Right lobe of liver (tissue), 6 donors: ENCODE results near the gene GRM3. TPM values are rescaled to one million over a fixed set of nuclear protein-coding genes. Genes with fewer than 3 reads are reported as not detected.
"Not testable (repeated sequence)": the region's sequence is repeated elsewhere in the genome, so short reads cannot be mapped to it uniquely, and the experiment has no call there.

Experiments used
- ATAC-seq, 4 donors: fragments of 200-7000 bp; cut with Tn5 transposase; one replicate each; pipeline ENCODE4 v1.9.1; 2020; ENCODE audit warnings: mild to moderate bottlenecking in 4 of 4, moderate library complexity in 4 of 4
- DNase-seq, 3 donors: peaks; one replicate each; pipeline ENCODE4 v3.0.0-alpha.2; 2020
- H3K27ac ChIP-seq, 3 donors: fragments of 200-600 bp; one replicate each; pipeline ENCODE4 v1.8.0; 2022
- H3K27me3 ChIP-seq, 2 donors: fragments of 200-600 bp; one replicate each; pipeline ENCODE4 v1.8.0; 2022
- H3K36me3 ChIP-seq, 4 donors: fragments of 200-600 bp; sonication (generic) in 1 of 4; one replicate each; pipeline versions ENCODE4 v1.5.1 to v1.8.0; 2017 to 2022; ENCODE audit warnings: control low read depth in 1 of 4
- H3K4me1 ChIP-seq, 4 donors: fragments of 200-600 bp; sonication (generic) in 1 of 4; one replicate each; pipeline versions ENCODE4 v1.5.1 to v1.8.0; 2017 to 2022; ENCODE audit warnings: control low read depth in 1 of 4
- H3K4me3 ChIP-seq, 3 donors: fragments of 200-600 bp; one replicate each; pipeline ENCODE4 v1.8.0; 2022
- H3K9me3 ChIP-seq, 4 donors: fragments of 200-600 bp; sonication (generic) in 1 of 4; one replicate each; pipeline versions ENCODE4 v1.5.1 to v1.8.0; 2017 to 2022; ENCODE audit warnings: control low read depth in 1 of 4
- CTCF ChIP-seq, 4 donors: fragments of 200-600 bp in 3 of 4; fragments of 450-650 bp in 1 of 4; IDR thresholded peaks; one replicate each; pipeline versions ENCODE4 v1.5.1 to v1.8.0; 2016 to 2022; ENCODE audit warnings: antibody characterized with exemption in 4 of 4, mild to moderate bottlenecking in 2 of 4
- POLR2A ChIP-seq: fragments of 450-650 bp; IDR thresholded peaks from one replicate; pipeline ENCODE4 v1.6.1; 2017; ENCODE audit warnings: antibody characterized with exemption, mild to moderate bottlenecking
- WGBS: methylation state at CpG from one replicate; pipeline ENCODE4 v1.1.6; 2018; ENCODE audit warnings: low coverage, low lambda C conversion rate; ENCODE audit not compliant: insufficient coverage; ENCODE audit errors: missing lambda C conversion rate; 5-methylcytosine and 5-hydroxymethylcytosine counted together
- intact Hi-C, 2 donors: fragments of 100-400 bp; cut with DNase I; formaldehyde crosslinking; loops; one replicate each; pipeline versions ENCODE4 v1.11.2 to v1.14.1; 2022
- long read RNA-seq: library from polyadenylated mRNA; unstranded; transcript quantifications from one replicate; pipeline ENCODE4 v2.0.0, GENCODE V29; 2019
- total RNA-seq, 6 experiments: library from RNA; depleted of rRNA in 2 of 6; stranded (reverse); fragments of >200 nt in 2 of 6; fragmentation: NEBNext Ultra II Directional in 3 of 6; extraction: Animal tissue kit (Norgen Biotek cat#: 25700) in 3 of 6; gene quantifications; one replicate each; pipeline versions ENCODE4 v1.1.0 to v1.2.4, GENCODE V29; 2016 to 2023
- donor health status: DM: no; HTN: yes; CAD: no.
- donor health status: DM: no; HTN: no; CAD: no.
- donor health status: DM: no; HTN: no; CAD: no.
- donor health status: DM: no; HTN: yes; CAD: no.
- donor health status: DM: no; HTN: yes; CAD: no.

Gene GRM3
- under 1 TPM in 1 of 6 experiments, not detected in 5; 0.12 TPM for total RNA-seq
- long read RNA-seq = 0 reads

- Histone ChIP-seq H3K27ac (no peak within 1 kb of the TSS), H3K9me3 (no peaks in the 10 kb centered on the region), H3K4me1 (peaks cover 0 to 10% (median 0%) of the 10 kb centered on the region in 4 donors), H3K36me3 (no peaks in the 10 kb centered on the region), H3K27me3 (peaks cover 0 to 11% of the 10 kb centered on the region in 2 donors), H3K4me3 (no peak within 1 kb of the TSS)
- peak; percentile 51 to 64 (median 60) for ATAC-seq
- WGBS = 2% methylated on average over 15 of the region's 23 CpGs
- TF ChIP-seq CTCF (IDR thresholded peaks at IDR 0.05) (no peak), POLR2A (no peak)
- intact Hi-C loops = no loop called here
- DNase-seq = peak in 1 of 3 donors; percentile 52
Observed at GRCh38 chr7:86643561-86644281, at the start of gene GRM3. Gene GRM3 (plus strand): TSS chr7:86643909. CDS start chr7:86765146, 121,237 bp downstream.

GRCh38 chr7:86598311-86598710 lies 45.4 kb upstream of the GRM3 start:
- TF ChIP-seq POLR2A = no peak
- TF ChIP-seq CTCF (IDR thresholded peaks at IDR 0.05) = peak in 2 of 4 donors; percentile 20 to 42
- Histone ChIP-seq H3K27ac (no peak overlapping the region), H3K4me3 (no peak overlapping the region), H3K9me3 (no peaks in the 10 kb centered on the region), H3K4me1 (no peaks in the 10 kb centered on the region), H3K36me3 (no peaks in the 10 kb centered on the region), H3K27me3 (no peaks in the 10 kb centered on the region)
- intact Hi-C loops = no loop called here
- ATAC-seq (peak; percentile 30 to 53 (median 45)), DNase-seq (no peak)
- WGBS = 37% methylated on average over 9 of the region's 15 CpGs

GRCh38 chr7:86598721-86599120 lies 45.0 kb upstream of the GRM3 start:
- H3K4me3 ChIP-seq = no peak overlapping the region
- 80% methylated on average over 1 of the region's 9 CpGs for WGBS
- TF ChIP-seq POLR2A = no peak
- H3K27me3 ChIP-seq = no peaks in the 10 kb centered on the region
- no peaks in the 10 kb centered on the region for H3K9me3 ChIP-seq
- no peaks in the 10 kb centered on the region for H3K4me1 ChIP-seq
- no peaks in the 10 kb centered on the region for H3K36me3 ChIP-seq
- intact Hi-C loops = no loop called here
- DNase-seq (no peak), ATAC-seq (no peak)
- no peak overlapping the region for H3K27ac ChIP-seq

GRCh38 chr7:86600506-86601290 lies 43.0 kb upstream of the GRM3 start:
- Histone ChIP-seq H3K27ac (no peak overlapping the region), H3K9me3 (no peaks in the 10 kb centered on the region), H3K36me3 (no peaks in the 10 kb centered on the region), H3K4me3 (no peak overlapping the region), H3K4me1 (no peaks in the 10 kb centered on the region), H3K27me3 (no peaks in the 10 kb centered on the region)
- ATAC-seq (peak in 2 of 4 donors; percentile 41 to 42), DNase-seq (no peak)
- intact Hi-C loops = no loop called here
- 67% methylated on average over 4 of the region's 6 CpGs for WGBS
- no peak for TF ChIP-seq POLR2A
- no peak for TF ChIP-seq CTCF (IDR thresholded peaks at IDR 0.05)

GRCh38 chr7:86615711-86616110 lies 28.0 kb upstream of the GRM3 start:
- ATAC-seq, intact Hi-C loops: not testable (repeated sequence)
- WGBS = 40% methylated on average over 2 of the region's 2 CpGs

More at GRCh38 chr7:86615711-86616110, 28.0 kb upstream of the GRM3 start:
- DNase-seq, H3K9me3 ChIP-seq, H3K4me3 ChIP-seq, H3K27ac ChIP-seq, H3K27me3 ChIP-seq, H3K4me1 ChIP-seq, H3K36me3 ChIP-seq: not testable (repeated sequence)
